ENCODE measurements around the gene DDAH1.

Gene DDAH1

GRCh38 chr1:85343213-85343611 is 121.7 kb downstream of the DDAH1 start:
- no peak for TF ChIP-seq CTCF (IDR thresholded peaks at IDR 0.05; ENCODE audit: insufficient read depth, missing control alignments)
- no peak for DNase-seq (ENCODE audit: insufficient read length, low spot score)
- no peak for FAIRE-seq

GRCh38 chr1:85342207-85342606 is 122.8 kb downstream of the DDAH1 start:
- no peak for DNase-seq (ENCODE audit: insufficient read length, low spot score)
- no peak for TF ChIP-seq CTCF (IDR thresholded peaks at IDR 0.05; ENCODE audit: insufficient read depth, missing control alignments)
- FAIRE-seq, result no peak

- no peak for TF ChIP-seq CTCF (IDR thresholded peaks at IDR 0.05; ENCODE audit: insufficient read depth, missing control alignments)
- FAIRE-seq (no peak), DNase-seq (ENCODE audit: insufficient read length, low spot score) (no peak)
Measured at GRCh38 chr1:85340427-85340826, 124.5 kb downstream of the DDAH1 start.

GRCh38 chr1:85339656-85340399 is 125.1 kb downstream of the DDAH1 start:
- no peak for TF ChIP-seq CTCF (IDR thresholded peaks at IDR 0.05; ENCODE audit: insufficient read depth, missing control alignments)
- no peak for FAIRE-seq
- no peak for DNase-seq (ENCODE audit: insufficient read length, low spot score)

GRCh38 chr1:85339089-85339488 is 125.9 kb downstream of the DDAH1 start:
- no peak for TF ChIP-seq CTCF (IDR thresholded peaks at IDR 0.05; ENCODE audit: insufficient read depth, missing control alignments)
- FAIRE-seq (no peak), DNase-seq (ENCODE audit: insufficient read length, low spot score) (no peak)

- no peak for FAIRE-seq
- TF ChIP-seq CTCF (IDR thresholded peaks at IDR 0.05; ENCODE audit: insufficient read depth, missing control alignments), result no peak
- no peak for DNase-seq (ENCODE audit: insufficient read length, low spot score)
Measured at GRCh38 chr1:85334962-85335361, 130.0 kb downstream of the DDAH1 start.

GRCh38 chr1:85333186-85333585 is 131.8 kb downstream of the DDAH1 start:
- DNase-seq (ENCODE audit: insufficient read length, low spot score) (no peak), FAIRE-seq (no peak)
- no peak for TF ChIP-seq CTCF (IDR thresholded peaks at IDR 0.05; ENCODE audit: insufficient read depth, missing control alignments)

Measured in D721Med (cell line).